Progenitor cell of endocrine pancreas (in vitro differentiated cells): ENCODE data around the gene FGF5. TPM values are rescaled to one million over a fixed set of nuclear protein-coding genes. Genes with fewer than 3 reads are reported as not detected.

ENCODE experiments used
- DNase-seq: peaks from one replicate; pipeline ENCODE4 v3.0.0; 2021; ENCODE audit warnings: low spot score; ENCODE audit not compliant: unreplicated experiment
- H3K27ac Mint-ChIP-seq: 2 replicates; pipeline ENCODE4 v1.8.0; 2021; ENCODE audit warnings: mild to moderate bottlenecking, moderate library complexity, mixed read lengths
- H3K27me3 Mint-ChIP-seq: 2 replicates; pipeline ENCODE4 v1.8.0; 2021; ENCODE audit warnings: mixed read lengths
- H3K36me3 Mint-ChIP-seq: 2 replicates; pipeline ENCODE4 v1.8.0; 2022; ENCODE audit warnings: mixed read lengths; ENCODE audit not compliant: insufficient read depth
- H3K4me1 Mint-ChIP-seq: 2 replicates; pipeline ENCODE4 v1.8.0; 2021; ENCODE audit warnings: low read depth, mixed read lengths
- H3K4me3 Mint-ChIP-seq: 2 replicates; pipeline ENCODE4 v1.8.0; 2021; ENCODE audit warnings: low read depth, mild to moderate bottlenecking, moderate library complexity, mixed read lengths
- H3K9me3 Mint-ChIP-seq: 2 replicates; pipeline ENCODE4 v1.8.0; 2021; ENCODE audit warnings: low read depth, mixed read lengths
- total RNA-seq: library from RNA; stranded (reverse); gene quantifications from 2 replicates; pipeline ENCODE4 v1.2.1, GENCODE V29; 2021
- TF ChIP-seq, protein P1 (sequence below): fragments of 200-600 bp; sonication (generic); IDR thresholded peaks from one replicate; pipeline ENCODE4 v1.5.0; 2021; ENCODE audit warnings: antibody characterized with exemption, mild to moderate bottlenecking; ENCODE audit not compliant: unreplicated experiment

The FGF5 gene
- total RNA-seq, 1 donor from 2014 or later = 0.14 TPM

DNA sequence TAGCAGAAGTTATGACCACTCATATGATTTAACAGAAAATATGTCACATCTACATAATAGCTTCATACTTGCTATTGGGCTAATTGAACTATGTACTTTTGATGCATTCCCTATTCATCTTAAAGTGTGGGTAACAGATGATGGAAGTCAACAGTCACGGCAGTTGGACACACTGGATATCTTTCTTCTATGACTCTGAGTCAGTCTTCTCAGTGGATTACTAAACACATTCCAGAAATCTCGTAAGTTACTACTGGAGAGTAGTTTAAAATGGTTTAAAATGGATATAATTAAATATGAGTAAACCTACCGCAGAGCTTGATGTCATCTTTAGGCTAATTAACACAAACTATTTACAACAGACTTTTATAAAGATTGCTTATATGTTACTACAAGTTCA is 39.0 kb downstream of the FGF5 start:
- H3K27me3 Mint-ChIP-seq = peaks cover 55% of the 10 kb centered on the region
- H3K36me3 Mint-ChIP-seq = no peaks in the 10 kb centered on the region
- H3K4me3 Mint-ChIP-seq = no peak overlapping the region
- peaks cover 4% of the 10 kb centered on the region for H3K4me1 Mint-ChIP-seq
- H3K27ac Mint-ChIP-seq = no peak overlapping the region
- no peaks in the 10 kb centered on the region for H3K9me3 Mint-ChIP-seq
- DNase-seq = no peak
- TF ChIP-seq, protein P1, sequence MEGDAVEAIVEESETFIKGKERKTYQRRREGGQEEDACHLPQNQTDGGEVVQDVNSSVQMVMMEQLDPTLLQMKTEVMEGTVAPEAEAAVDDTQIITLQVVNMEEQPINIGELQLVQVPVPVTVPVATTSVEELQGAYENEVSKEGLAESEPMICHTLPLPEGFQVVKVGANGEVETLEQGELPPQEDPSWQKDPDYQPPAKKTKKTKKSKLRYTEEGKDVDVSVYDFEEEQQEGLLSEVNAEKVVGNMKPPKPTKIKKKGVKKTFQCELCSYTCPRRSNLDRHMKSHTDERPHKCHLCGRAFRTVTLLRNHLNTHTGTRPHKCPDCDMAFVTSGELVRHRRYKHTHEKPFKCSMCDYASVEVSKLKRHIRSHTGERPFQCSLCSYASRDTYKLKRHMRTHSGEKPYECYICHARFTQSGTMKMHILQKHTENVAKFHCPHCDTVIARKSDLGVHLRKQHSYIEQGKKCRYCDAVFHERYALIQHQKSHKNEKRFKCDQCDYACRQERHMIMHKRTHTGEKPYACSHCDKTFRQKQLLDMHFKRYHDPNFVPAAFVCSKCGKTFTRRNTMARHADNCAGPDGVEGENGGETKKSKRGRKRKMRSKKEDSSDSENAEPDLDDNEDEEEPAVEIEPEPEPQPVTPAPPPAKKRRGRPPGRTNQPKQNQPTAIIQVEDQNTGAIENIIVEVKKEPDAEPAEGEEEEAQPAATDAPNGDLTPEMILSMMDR = no peak

DNA sequence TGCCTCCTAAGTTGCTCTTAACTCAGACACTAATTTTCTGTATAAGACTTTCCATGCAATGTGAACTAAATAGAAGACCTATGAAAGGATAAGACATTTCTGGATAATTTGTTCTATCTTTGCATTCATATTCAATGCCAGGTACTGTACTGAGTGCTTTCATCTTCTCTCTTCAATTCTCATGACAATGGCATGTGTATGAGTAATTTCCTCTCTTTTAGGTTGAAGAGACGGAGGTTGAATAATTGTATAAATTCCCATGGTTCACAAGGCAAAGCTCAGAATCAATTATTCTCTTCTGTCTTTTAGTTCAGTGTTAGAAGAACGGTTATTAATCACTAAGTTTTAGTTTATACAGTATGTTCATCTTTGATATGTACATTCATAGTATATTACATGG is 39.8 kb downstream of the FGF5 start:
- no peaks in the 10 kb centered on the region for H3K9me3 Mint-ChIP-seq
- DNase-seq = no peak
- H3K27ac Mint-ChIP-seq = no peak overlapping the region
- H3K4me3 Mint-ChIP-seq = no peak overlapping the region
- H3K4me1 Mint-ChIP-seq = peaks cover 4% of the 10 kb centered on the region
- TF ChIP-seq, protein P1 = no peak
- H3K36me3 Mint-ChIP-seq = no peaks in the 10 kb centered on the region
- H3K27me3 Mint-ChIP-seq = peaks cover 54% of the 10 kb centered on the region

DNA sequence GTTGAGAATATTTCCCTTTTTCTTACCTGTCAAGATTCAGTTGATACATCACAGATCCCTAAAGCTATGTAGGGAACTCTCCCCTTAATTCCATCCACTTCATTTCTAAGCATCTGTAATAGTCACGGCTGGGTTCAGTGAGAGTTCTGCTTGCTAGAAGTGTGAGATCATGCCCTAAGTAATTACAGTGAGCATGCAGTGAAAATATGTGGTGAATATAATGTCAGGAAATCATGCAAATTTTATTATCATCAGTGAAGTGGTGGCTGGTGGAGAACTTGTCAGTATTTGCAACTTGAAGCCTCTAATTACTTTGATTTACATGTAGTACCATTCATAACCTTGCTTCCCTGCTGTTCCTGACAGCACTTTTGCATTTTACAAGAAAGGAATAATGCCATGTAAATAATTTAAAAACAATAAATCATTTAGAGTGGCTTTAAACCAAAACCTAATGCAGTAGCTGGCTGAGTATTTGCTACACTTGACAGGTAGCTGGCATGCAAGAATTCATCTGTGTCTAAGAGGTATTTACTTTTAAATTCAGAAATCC is 40.8 kb downstream of the FGF5 start:
- DNase-seq = no peak
- no peaks in the 10 kb centered on the region for H3K9me3 Mint-ChIP-seq
- H3K4me1 Mint-ChIP-seq = peaks cover 4% of the 10 kb centered on the region
- peaks cover 63% of the 10 kb centered on the region for H3K27me3 Mint-ChIP-seq
- H3K27ac Mint-ChIP-seq = no peak overlapping the region
- H3K4me3 Mint-ChIP-seq = no peak overlapping the region
- TF ChIP-seq, protein P1 = no peak
- no peaks in the 10 kb centered on the region for H3K36me3 Mint-ChIP-seq

DNA sequence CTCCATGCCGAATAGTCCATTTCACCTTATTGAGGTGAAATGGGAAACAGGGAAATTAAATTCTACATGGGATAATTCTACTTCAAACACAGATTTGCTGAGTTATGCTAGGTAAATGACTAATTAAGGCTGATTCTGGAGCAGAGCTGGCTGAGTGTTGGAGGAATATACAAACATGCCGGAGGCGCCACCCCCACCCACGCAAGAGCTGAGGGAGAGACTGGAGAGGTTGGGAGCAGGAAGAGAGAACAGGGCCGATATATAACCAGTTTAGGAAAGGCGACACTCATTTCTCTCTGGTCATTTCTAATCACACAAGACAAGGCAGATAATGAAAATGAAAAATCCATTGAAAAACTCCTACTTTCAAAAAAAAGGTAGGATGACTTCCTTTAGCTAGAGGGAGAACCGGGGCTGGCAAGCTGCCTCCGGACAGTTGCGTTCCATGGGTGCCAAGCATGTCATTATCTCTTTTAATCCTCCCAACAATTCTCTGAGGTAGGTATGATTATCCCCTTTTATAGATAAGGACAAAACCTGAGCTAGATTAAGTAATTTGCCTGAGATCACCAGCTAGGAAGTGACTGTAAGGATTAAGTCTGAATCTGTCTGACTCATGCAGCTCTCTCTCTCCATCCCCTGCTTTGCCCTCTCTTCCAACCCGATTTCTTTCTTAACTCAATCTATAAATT is 41.5 kb downstream of the FGF5 start:
- no peak for DNase-seq
- H3K4me1 Mint-ChIP-seq = peaks cover 4% of the 10 kb centered on the region
- no peak overlapping the region for H3K27ac Mint-ChIP-seq
- no peaks in the 10 kb centered on the region for H3K9me3 Mint-ChIP-seq
- peaks cover 63% of the 10 kb centered on the region for H3K27me3 Mint-ChIP-seq
- H3K4me3 Mint-ChIP-seq = no peak overlapping the region
- H3K36me3 Mint-ChIP-seq = no peaks in the 10 kb centered on the region
- TF ChIP-seq, protein P1 = no peak

DNA sequence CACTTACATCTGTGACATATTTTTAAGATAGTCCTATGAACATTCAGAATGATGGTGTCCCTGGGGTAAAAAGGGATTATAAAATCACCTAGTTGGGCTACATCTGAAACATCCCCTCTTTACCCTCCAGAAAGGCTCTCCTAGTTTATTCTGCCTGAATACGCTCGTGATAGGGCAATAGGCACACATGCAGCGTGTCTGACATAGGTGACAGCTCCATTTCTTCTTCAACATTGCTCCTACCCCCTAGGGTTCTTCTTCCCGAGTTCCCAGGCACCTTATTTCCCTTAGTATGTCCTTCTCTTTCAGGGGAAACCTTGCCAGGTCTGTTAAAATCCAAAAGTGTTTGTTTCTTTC is 42.0 kb downstream of the FGF5 start:
- Mint-ChIP-seq H3K4me3 (no peak overlapping the region), H3K27ac (no peak overlapping the region), H3K36me3 (no peaks in the 10 kb centered on the region), H3K9me3 (no peaks in the 10 kb centered on the region), H3K27me3 (peaks cover 63% of the 10 kb centered on the region), H3K4me1 (peaks cover 4% of the 10 kb centered on the region)
- TF ChIP-seq, protein P1 = no peak
- no peak for DNase-seq
